Adrenal gland (tissue), 12 donors: Measurements from ENCODE around the gene PELI2. TPM values are rescaled to one million over a fixed set of nuclear protein-coding genes. Genes with fewer than 3 reads are reported as not detected.

Experiments
- DNase-seq, 7 donors: peaks; one replicate each; pipeline ENCODE4 v3.0.0-alpha.2; 2019 to 2020
- H3K27ac ChIP-seq, 5 donors: fragments of 200-600 bp; sonication (generic) in 4 of 5; 1 replicate in 3 of 5; 2 replicates in 2 of 5; pipeline versions ENCODE4 v1.5.1 to v1.8.0; 2016 to 2020; ENCODE audit warnings: mild to moderate bottlenecking in 1 of 5
- H3K27me3 ChIP-seq: fragments of 200-600 bp; 2 replicates; pipeline ENCODE4 v1.8.0; 2021
- H3K36me3 ChIP-seq, 2 donors: fragments of 200-600 bp; replicated peaks in 1 of 2; 1 replicate in 1 of 2; 2 replicates in 1 of 2; pipeline versions ENCODE4 v1.5.1 to v1.8.0; 2018 to 2022
- H3K4me1 ChIP-seq, 2 donors: fragments of 200-600 bp; replicated peaks in 1 of 2; 1 replicate in 1 of 2; 2 replicates in 1 of 2; pipeline versions ENCODE4 v1.5.1 to v1.8.0; 2018 to 2021
- H3K4me3 ChIP-seq, 4 donors: fragments of 200-600 bp; sonication (generic) in 3 of 4; one replicate each; pipeline ENCODE4 v1.5.1; 2016 to 2018
- H3K9me3 ChIP-seq, 3 donors: fragments of 200-600 bp; sonication (generic) in 1 of 3; replicated peaks in 1 of 3; 1 replicate in 2 of 3; 2 replicates in 1 of 3; pipeline versions ENCODE4 v1.5.1 to v1.8.0; 2016 to 2021
- CTCF ChIP-seq, 6 experiments: fragments of 450-650 bp in 4 of 6; fragments of 200-600 bp in 2 of 6; sonication (generic) in 1 of 6; IDR thresholded peaks; 1 replicate in 5 of 6; 2 replicates in 1 of 6; pipeline versions ENCODE4 v1.5.1 to v1.8.0; 2016 to 2021; ENCODE audit warnings: antibody characterized with exemption in 6 of 6, mild to moderate bottlenecking in 2 of 6, moderate library complexity in 1 of 6
- POLR2A ChIP-seq, 2 donors: fragments of 450-650 bp; IDR thresholded peaks; one replicate each; pipeline ENCODE4 v1.6.1; 2017; ENCODE audit warnings: antibody characterized with exemption in 2 of 2, mild to moderate bottlenecking in 2 of 2, moderate library complexity in 1 of 2
- WGBS, 4 donors: extraction: QIAGEN DNeasy Blood & Tissue Kit in 2 of 4; methylation state at CpG; one replicate each; pipeline versions ENCODE4 v1.1.5 to v1.1.7; 2013 to 2017; 5-methylcytosine and 5-hydroxymethylcytosine counted together
- intact Hi-C, 2 donors: fragments of 100-400 bp; cut with DNase I; formaldehyde crosslinking; loops; one replicate each; pipeline versions ENCODE4 v1.14.1 to v1.15.0; 2022 to 2023
- polyA plus RNA-seq, 3 donors: library from polyadenylated mRNA; stranded (reverse); fragments of 200-250 nt in 2 of 3; fragments of 350-450 nt in 1 of 3; fragmentation: Illumina TruSeq in 1 of 3; extraction: RNeasy Lipid Tissue Mini Kit (QIAGEN cat#74804) in 1 of 3; gene quantifications; one replicate each; pipeline ENCODE4 v1.2.3, GENCODE V29; 2013 to 2014
- total RNA-seq, 9 donors: library from RNA; depleted of rRNA in 4 of 9; stranded (reverse); fragments of >200 nt in 4 of 9; fragments of 120-200 nt in 1 of 9; fragmentation: NEBNext Ultra II Directional in 1 of 9; extraction: Animal tissue kit (Norgen Biotek cat#: 25700) in 1 of 9; gene quantifications; one replicate each; pipeline versions ENCODE4 v1.1.0 to v1.2.4, GENCODE V29; 2013 to 2023
- donor health status: healthy with polysubstance abuse.
- donor health status: Bipolar disorder and iron deficiency.
- donor health status: DM: yes; HTN: yes; CAD: no.
- donor health status: DM: no; HTN: no; CAD: no.
- donor health status: DM: no; HTN: no; CAD: no.
- donor health status: DM: yes; HTN: yes; CAD: no.

The PELI2 gene
- total and polyA plus RNA-seq, 12 donors: 1.4 to 14.1 (median 5.9) TPM

GRCh38 chr14:56183631-56184157, 65.5 kb downstream of the PELI2 start:
- Histone ChIP-seq H3K4me1 (no peaks in the 10 kb centered on the region), H3K27ac (no peak overlapping the region), H3K36me3 (no peaks in the 10 kb centered on the region), H3K27me3 (no peaks in the 10 kb centered on the region), H3K4me3 (no peak overlapping the region), H3K9me3 (no peaks in the 10 kb centered on the region)
- no peak for TF ChIP-seq CTCF (IDR thresholded peaks at IDR 0.05)
- no peak for TF ChIP-seq POLR2A (IDR thresholded peaks at IDR 0.05)
- 74 to 85% (median 80%) methylated on average over 2 of the region's 2 CpGs for WGBS, 4 donors
- DNase-seq: no peak
- intact Hi-C loops: no loop called here

- TF ChIP-seq CTCF (IDR thresholded peaks at IDR 0.05): no peak
- no peak for TF ChIP-seq POLR2A (IDR thresholded peaks at IDR 0.05)
- Histone ChIP-seq H3K4me3 (no peak overlapping the region), H3K27ac (no peak overlapping the region), H3K9me3 (no peaks in the 10 kb centered on the region), H3K4me1 (no peaks in the 10 kb centered on the region), H3K27me3 (no peaks in the 10 kb centered on the region), H3K36me3 (no peaks in the 10 kb centered on the region)
- DNase-seq: no peak
- intact Hi-C loops: no loop called here
Measured at GRCh38 chr14:56185992-56186391, 67.8 kb downstream of the PELI2 start.

DNA sequence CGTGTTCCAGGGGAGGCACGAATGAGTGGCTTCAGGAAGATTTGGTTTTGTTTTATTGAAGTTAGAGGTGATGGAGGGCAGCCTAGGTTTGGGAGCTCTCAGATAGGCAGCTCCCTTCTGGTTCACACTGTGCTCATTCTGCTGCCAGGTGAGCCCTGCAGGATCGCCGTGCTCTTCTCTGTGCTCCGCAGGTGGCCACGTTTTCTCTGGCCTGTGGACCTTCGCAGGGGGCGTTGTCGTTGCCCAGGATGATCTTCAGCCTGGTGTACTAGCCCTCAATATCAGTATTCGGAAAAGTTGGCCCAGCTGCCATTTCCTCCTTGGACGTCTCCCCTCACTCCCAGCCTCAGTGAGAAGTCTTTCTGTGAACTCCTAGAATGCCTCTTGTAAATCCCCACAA, 69.5 kb downstream of the PELI2 start:
- TF ChIP-seq CTCF (IDR thresholded peaks at IDR 0.05): no peak
- no peak for TF ChIP-seq POLR2A (IDR thresholded peaks at IDR 0.05)
- intact Hi-C loops: no loop called here
- 90 to 94% (median 91%) methylated on average over 10 to 11 of the region's 11 CpGs for WGBS, 4 donors
- Histone ChIP-seq H3K4me1 (no peaks in the 10 kb centered on the region), H3K27ac (no peak overlapping the region), H3K36me3 (no peaks in the 10 kb centered on the region), H3K9me3 (no peaks in the 10 kb centered on the region), H3K4me3 (no peak overlapping the region), H3K27me3 (no peaks in the 10 kb centered on the region)
- no peak for DNase-seq

GRCh38 chr14:56189307-56189706, 71.1 kb downstream of the PELI2 start:
- intact Hi-C loops: no loop called here
- no peaks in the 10 kb centered on the region for H3K9me3 ChIP-seq
- H3K27ac ChIP-seq: no peak overlapping the region
- H3K36me3 ChIP-seq: no peaks in the 10 kb centered on the region
- WGBS, 4 donors: 71 to 82% (median 80%) methylated on average over 4 of the region's 4 CpGs
- H3K27me3 ChIP-seq: no peaks in the 10 kb centered on the region
- no peak overlapping the region for H3K4me3 ChIP-seq
- peaks cover 0 to 6% of the 10 kb centered on the region in 2 donors for H3K4me1 ChIP-seq
- DNase-seq: no peak
- TF ChIP-seq POLR2A (IDR thresholded peaks at IDR 0.05) (no peak), CTCF (IDR thresholded peaks at IDR 0.05) (no peak)
